HG02763 (cell line): ENCODE data around the gene MATN4.

Source experiments
- ATAC-seq: cut with Tn5 transposase; IDR thresholded peaks from one replicate; pipeline ENCODE4 v1.9.1; 2021; ENCODE audit warnings: mild to moderate bottlenecking, moderate library complexity; ENCODE audit not compliant: unreplicated experiment

The MATN4 gene

GRCh38 chr20:45341579-45341938 lies 33.5 kb upstream of the MATN4 start:
- no peak for ATAC-seq

DNA sequence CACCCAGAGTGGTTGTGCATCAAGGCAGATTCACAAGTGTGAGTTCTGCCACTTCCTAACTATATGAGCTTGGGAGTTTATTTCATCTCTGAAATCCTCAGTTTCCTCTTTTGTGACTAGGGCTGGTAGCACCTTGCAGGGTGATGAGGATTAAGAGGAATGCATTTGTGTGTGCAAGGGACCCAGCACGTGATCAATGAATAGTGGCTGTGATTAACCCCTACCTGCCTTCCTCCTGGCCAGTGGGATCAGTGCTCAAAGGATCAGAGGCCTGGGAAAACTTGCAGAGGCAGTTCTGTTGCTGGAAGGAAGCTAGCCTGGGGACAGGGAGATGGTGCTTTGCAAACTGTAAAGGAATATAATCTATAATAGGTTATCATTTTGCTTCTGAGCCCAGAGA lies 32.9 kb upstream of the MATN4 start:
- no peak for ATAC-seq

DNA sequence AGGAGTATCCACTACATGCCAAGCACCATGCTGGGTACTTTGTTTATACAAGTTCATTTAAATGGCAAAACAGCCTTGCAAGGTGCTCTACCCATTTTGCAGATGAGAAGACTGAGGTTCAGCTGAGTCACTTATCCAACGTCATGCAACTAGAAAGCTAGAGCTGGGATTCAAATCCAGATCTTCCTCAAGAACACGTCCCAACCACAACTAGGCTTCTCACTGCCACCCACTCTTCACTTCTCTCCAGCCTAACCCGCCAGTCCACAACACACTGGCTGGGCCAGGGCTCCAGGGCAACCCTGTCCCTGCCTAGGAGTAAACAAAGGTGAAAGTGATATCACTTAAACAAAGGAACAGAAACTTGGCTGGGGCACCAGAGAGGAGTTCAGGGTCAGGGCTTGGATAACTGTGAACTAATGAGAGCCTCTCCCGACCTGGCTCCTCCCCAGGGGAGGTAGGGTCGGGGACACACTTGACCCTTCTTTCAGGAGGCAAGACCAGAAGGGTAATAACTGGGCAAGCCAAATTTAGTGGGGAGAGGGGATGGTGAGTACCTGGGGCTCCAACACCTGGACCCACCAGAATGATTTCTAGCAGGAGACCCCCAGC lies 32.2 kb upstream of the MATN4 start:
- no peak for ATAC-seq

DNA sequence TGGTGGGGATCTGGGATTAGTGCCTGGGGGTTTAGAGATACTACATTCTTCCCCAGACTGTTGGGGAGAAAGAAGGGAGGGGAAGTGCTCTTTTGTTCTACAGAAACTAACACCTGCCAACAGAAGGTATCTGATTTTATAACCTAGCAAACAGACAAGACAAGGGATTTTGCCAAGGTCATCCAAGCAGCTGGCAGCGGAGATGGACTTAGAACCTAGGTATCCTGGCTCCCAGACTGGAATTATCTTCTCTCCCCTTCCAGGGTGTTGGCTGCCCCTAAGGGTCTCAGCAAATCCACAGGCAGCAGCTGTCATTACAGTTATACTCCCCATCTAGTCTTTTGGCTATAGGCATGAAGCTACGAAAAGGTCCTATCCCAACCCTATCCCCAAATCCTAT lies 31.7 kb upstream of the MATN4 start:
- ATAC-seq = no peak

- no peak for ATAC-seq
Measured at GRCh38 chr20:45339084-45339483, 31.0 kb upstream of the MATN4 start.

DNA sequence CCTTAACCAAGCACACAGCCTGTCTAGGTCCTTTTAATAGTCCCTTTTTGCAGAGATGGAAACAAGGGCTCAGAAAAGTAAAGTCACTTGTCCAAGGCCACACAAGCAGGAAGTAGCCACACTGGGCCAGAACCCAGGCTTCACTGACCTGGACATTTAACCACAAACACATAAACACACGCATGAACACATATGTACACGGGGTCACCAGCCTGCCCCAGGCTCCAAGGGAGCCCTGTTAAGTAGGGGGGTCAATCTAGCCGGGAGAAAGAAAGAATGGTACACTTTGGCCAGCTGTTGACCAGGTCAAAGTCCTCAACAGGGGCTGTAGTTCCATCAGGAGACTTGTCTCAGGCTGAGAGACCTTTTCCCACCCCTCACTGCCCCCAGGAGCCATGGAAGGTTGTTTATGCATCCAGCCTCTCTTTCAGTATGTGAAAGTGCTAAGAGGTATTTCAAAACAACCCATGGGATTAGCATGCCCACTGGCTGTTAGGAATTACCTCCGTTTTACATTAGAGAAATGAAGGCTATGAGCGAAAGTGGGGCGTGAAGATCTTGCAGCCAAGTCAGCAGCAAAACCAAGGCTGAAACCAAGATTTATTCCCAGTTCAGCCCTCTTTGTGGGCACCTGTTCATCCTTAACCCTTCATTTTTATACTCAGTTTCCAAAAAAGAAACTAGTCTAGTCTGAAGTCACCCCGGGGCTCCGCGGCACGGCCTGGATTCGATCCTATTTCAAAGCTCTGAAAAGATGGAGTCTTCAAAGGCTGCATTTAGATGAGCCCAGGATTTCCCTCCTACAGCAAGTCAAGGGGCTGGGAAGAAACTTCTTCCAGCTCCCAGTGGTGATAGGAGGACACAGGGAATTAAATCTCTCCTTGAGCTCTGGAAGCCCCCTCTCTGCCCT lies 30.3 kb upstream of the MATN4 start:
- no peak for ATAC-seq

DNA sequence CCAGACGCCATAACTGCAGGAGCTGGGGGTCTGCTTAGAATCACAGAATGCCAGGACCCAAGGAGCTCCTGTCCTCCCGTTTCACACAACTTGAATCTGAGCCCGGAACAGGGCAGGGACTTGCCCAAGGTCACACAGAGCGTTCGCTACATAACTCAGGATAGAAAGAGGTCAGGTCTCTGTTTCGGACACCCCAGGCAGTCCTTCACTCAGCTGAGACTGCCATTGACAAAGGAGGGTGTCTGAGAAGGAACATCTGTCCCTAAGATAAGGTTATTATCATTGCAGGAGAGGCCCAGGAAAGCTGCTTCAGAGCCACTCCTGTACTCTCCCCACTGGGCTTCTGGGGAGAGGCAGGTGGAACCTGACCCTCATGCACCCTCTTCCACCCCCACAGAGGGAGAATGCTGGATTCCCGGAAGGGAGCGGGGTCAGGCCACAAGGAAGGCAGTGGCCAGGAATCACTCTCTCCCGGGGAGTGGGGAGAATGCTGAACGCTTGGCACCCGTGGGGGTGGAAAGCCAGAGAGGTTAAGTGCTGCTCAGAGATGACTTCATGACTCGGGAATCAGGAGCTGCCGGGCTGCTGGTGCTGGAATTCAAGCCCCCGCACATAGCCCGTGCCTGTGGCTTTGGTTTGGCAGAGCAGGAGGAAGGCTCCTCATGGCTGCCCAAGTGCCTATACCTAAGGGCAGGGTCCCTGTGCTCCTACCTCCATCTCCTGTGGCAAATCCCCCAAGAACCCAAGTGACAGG lies 29.4 kb upstream of the MATN4 start:
- ATAC-seq = no peak

DNA sequence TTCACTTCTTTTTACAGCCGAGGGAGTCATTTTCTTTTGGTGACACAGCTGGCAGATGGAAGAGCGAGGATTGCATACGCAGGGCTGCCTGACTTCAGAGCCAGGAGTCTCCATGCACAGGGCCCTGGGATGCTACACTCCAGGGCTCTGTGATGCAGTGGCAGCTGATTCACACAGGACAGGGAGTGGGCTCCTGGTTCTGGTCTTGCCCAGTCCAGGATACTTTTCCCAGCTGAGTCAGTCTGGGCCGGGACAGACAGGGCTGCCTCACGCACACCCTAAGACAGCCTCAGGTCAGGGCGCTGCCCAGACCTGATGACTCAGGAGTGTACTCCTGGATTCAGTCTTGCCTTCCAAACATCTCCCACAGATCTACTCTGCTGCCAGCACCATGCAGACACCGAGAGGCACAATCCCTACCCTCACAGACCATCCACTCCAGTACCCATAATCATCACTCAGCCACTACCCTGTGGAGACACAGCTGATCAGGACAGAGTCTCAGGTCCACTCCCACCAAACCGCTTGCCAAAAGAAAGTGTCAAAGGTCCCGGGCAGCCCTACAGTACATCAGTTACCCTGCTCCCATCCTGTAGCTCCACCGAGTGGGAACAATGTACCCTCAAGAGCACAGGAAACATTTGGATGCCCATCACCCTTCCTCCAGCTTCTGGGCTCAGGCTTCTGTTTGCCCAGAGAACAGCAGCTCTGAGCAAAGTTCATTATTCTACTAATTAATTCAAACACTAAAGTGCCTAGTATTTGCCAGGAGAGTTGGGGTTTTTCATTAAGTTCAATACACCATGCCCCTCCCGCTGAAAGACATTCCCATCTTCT lies 28.6 kb upstream of the MATN4 start:
- ATAC-seq = no peak

- no peak for ATAC-seq
Measured at GRCh38 chr20:45330476-45330875, 22.4 kb upstream of the MATN4 start.

GRCh38 chr20:45329497-45330319 lies 21.6 kb upstream of the MATN4 start:
- no peak for ATAC-seq

GRCh38 chr20:45328451-45328850 lies 20.4 kb upstream of the MATN4 start:
- ATAC-seq = no peak

DNA sequence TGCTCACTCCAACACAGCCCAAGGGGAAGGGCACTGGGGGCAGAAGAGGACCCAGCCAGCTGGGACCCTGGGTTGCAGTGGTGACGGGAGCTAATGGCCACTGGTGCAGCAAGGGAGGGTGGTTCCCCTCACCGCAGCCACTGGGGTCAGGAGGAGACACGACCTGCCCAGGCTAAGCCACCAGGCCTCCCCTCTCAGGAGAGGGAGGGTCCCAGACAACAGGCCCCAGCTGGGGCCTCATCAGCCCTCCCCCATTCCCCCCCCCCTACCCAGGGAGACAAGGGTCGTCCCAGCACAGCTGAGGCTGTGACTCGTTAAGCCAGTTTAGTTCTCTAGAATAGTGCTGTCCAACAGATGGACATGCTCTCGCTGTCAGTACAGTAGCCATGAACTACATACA lies 17.3 kb upstream of the MATN4 start:
- ATAC-seq = no peak

- ATAC-seq = no peak
Measured at GRCh38 chr20:45323731-45324130, 15.6 kb upstream of the MATN4 start.

- ATAC-seq = no peak
Measured at GRCh38 chr20:45322952-45323383, 14.9 kb upstream of the MATN4 start.

DNA sequence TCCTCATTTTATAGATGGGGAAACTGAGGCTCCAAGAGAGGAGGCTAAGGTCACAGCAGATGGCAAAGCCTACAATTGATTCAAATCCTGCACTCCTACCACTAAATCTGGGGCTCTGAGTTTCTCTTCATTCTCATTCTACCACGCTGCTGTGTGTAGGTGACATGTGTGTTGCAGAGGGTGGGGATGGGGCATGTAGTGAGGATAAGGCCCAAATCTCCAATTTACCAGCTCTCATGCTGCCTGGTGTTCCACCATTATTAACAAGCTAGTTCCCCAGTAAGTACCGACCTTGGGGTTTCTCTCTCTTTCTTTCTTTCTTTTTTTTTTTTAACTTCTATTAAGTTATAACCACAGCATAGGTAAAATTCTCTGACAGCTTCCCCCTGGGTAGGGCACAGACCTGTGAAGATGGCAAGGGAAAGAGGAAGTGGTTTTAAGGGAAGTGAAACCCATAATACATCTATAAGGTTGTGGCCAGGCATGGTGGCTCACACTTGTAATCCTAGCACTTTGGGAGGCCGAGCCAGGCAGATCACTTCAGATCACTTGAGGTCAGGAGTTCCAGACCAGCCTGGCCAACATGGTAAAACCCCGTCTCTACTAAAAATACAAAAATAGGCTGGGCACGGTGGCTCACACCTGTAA lies 13.0 kb upstream of the MATN4 start:
- no peak for ATAC-seq

DNA sequence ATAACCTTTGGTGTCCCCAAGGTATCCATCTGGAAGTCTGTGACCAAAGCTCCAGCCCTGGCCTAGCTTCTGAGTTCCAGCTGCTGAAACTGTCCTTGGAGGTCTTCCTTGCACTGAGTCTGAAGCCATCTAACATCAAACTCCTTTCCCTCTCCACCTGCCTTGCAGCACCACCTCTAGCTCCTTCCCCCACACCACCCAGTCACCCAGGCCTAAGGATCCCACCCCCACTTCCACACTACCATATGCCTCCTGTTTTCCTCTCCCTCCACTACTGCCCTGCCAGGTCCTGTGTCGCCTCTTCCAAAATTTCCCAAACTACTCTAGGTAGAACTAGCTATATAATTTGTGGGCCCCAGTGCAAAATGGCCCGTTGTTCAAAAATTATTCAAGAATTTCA lies 10.8 kb upstream of the MATN4 start:
- ATAC-seq = no peak

DNA sequence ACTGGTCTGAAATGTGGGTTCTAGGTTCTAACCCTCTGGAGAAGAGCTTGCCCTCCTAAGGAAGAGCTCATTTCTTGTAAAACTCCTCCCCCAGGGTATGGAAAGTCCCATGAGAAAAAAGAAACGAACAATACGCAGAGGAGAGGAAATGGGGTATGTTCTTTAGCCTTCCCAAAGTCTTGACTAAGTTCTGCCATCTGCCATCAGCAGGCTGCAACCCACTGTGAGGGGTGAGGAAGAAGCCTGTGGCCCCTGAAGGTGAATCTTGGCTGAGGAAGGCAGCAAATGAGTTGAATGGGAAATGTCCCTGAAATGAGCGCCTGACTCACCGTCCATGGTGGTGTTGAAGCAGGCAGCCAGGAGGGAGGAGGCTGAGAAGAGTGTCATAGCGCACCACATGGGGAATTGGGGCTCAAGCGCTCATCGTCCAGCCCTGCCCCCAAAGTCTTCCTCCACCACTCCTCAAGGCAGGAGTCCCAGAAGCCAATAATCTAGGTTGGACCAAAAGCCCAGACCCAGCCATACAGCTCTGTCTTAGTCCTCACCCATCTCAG lies 10.4 kb upstream of the MATN4 start:
- no peak for ATAC-seq

DNA sequence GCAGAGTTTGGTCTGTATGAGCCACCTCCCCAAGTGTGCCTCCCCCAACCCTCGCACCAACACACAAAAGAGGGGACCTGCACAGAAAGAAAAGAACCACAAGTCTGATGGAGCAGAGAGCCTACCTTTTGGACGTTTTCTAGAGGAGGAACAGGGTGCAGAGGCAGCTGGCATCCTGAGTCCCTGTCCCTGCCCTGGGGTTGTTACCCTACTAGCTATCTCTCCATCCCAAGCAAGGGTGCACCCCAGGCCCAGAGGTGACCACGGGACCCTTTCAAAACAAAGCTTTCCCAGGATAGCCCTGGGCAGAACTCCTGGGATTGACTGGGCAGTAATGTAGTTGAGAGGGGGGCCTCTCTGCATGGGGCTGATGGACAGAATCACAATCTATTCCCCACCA lies 9.7 kb upstream of the MATN4 start:
- ATAC-seq = no peak
